WERI-Rb-1 (cell line): ENCODE results near the gene ILK.

ENCODE experiments used
- DNase-seq: peaks from one replicate; pipeline ENCODE4 v3.0.0-alpha.2; 2020
- H3K27ac ChIP-seq: fragments of 250-450 bp; sonication (Bioruptor Pico); 2 replicates; pipeline ENCODE4 v1.5.1; 2020; ENCODE audit warnings: mild to moderate bottlenecking, moderate library complexity
- H3K27me3 ChIP-seq: fragments of 250-450 bp; sonication (Bioruptor Pico); 2 replicates; pipeline ENCODE4 v1.5.1; 2021; ENCODE audit warnings: mild to moderate bottlenecking, low read depth, moderate library complexity; ENCODE audit not compliant: insufficient read depth, severe bottlenecking
- H3K36me3 ChIP-seq: fragments of 250-450 bp; sonication (Bioruptor Pico); 2 replicates; pipeline ENCODE4 v1.5.1; 2020; ENCODE audit warnings: mild to moderate bottlenecking, moderate library complexity
- H3K4me3 ChIP-seq: 2 replicates; pipeline ENCODE4 v1.5.1; 2011; ENCODE audit warnings: low read depth, mild to moderate bottlenecking, control low read depth, low read length
- H3K9me3 ChIP-seq: fragments of 250-450 bp; sonication (Bioruptor Pico); 2 replicates; pipeline ENCODE4 v1.5.1; 2021; ENCODE audit warnings: mild to moderate bottlenecking, moderate library complexity; ENCODE audit not compliant: severe bottlenecking
- TF ChIP-seq, protein P1 (sequence below): IDR thresholded peaks from 2 replicates; pipeline ENCODE4 v1.5.1; 2011; ENCODE audit warnings: low read depth, mild to moderate bottlenecking, control low read depth, inconsistent platforms, low read length

The ILK gene

DNA sequence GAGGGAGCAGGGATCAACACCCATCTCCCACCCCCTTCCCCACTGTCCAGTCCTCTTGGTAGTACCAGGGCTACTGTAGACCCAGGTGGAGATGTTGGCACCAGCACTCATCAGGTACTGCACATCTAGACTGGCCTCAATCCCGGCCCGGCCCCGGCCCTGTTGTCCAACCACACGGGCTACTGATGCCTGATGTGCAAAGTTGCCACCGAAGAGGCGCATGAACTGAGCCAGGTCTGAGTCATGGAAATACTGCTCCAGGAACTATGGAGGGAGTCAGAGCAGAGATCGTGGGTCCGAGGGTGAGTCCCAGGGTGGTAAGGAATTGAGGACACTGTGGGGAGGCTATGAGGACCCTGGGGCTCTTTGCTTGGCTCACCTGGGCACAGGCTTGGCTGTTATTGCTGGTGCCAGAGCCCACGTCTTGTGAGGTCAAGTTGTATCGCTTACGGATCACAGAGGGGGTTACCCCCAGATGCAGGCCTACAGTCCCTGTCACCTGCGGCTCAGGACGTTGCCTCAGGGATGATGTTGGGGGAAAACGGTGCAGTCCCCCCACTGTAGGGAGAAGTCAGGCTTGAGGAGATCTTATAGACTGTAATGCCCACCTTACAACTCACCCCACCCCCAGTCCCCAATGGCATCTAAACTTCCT is 13.1 kb downstream of the ILK start:
- TF ChIP-seq, protein P1, sequence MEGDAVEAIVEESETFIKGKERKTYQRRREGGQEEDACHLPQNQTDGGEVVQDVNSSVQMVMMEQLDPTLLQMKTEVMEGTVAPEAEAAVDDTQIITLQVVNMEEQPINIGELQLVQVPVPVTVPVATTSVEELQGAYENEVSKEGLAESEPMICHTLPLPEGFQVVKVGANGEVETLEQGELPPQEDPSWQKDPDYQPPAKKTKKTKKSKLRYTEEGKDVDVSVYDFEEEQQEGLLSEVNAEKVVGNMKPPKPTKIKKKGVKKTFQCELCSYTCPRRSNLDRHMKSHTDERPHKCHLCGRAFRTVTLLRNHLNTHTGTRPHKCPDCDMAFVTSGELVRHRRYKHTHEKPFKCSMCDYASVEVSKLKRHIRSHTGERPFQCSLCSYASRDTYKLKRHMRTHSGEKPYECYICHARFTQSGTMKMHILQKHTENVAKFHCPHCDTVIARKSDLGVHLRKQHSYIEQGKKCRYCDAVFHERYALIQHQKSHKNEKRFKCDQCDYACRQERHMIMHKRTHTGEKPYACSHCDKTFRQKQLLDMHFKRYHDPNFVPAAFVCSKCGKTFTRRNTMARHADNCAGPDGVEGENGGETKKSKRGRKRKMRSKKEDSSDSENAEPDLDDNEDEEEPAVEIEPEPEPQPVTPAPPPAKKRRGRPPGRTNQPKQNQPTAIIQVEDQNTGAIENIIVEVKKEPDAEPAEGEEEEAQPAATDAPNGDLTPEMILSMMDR, result no peak
- no peak for DNase-seq
- Histone ChIP-seq H3K27me3 (no peaks in the 10 kb centered on the region), H3K36me3 (no peaks in the 10 kb centered on the region), H3K27ac (no peak overlapping the region), H3K9me3 (no peaks in the 10 kb centered on the region), H3K4me3 (no peak overlapping the region)

DNA sequence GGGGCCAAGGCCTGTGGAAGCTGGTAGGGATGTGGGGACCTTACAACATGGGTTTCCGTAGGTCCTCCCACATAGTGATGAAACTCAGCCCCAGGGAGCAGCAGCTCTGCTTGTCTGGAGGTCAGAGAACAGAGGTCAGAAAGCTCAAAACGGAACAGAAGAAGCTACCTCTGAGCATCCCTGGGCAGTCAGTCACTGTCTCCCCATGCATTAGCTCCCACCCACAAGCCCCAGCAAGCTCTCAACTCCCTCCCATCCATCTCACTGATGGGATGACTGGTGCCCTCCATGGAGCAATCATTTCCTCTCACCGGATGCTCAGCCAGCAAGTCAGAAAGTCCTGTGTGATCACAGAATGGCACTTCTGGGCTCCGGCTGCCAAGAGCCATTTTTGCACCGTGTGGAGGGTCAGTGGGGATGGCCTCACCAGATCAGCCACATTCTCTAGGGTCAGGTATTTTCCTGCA is 13.8 kb downstream of the ILK start:
- no peak overlapping the region for H3K27ac ChIP-seq
- H3K27me3 ChIP-seq, result no peaks in the 10 kb centered on the region
- H3K36me3 ChIP-seq, result no peaks in the 10 kb centered on the region
- no peak overlapping the region for H3K4me3 ChIP-seq
- no peak for DNase-seq
- TF ChIP-seq, protein P1, result no peak
- H3K9me3 ChIP-seq, result no peaks in the 10 kb centered on the region

DNA sequence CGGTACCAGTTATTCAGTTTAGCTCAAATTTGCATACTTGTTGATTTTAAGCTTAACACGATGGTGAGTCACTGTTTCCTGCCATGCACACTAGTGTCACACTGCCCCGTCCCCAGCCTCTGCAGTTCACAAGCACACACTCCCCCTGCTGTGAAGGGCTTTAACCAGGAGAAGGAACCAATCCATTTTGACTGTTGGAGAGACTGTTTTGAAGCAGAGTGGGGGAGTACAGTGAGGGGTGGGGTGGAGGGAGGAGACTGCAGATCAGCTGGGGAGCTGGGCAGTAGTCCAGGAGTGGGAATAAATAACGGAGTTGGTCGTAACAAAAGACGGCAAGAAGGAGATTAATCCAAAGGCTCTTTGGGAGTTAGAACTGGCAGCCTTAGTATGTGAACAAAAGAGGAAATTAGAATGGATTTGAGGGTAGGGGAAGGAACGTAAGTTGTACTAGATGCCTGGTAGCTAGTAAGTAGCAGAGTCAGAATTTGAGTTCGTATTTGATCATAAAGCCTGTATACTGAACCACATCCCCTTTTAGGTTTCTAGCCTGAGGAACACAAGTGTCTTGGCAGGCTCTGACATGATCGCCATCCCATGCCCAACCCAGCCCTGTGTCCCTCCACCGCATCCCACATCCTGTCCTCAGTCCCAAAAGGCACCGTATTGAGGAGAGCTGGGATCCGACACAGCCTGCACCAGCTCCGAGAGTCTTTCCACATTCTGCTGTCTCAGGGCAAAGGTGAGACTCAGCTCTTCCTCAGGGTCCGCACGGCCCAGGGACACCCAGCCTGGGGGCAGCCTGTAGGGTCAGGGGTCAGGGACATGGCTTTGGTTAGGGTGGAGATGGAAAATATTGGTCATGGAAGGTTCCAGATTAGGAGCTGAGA is 14.8 kb downstream of the ILK start:
- Histone ChIP-seq H3K36me3 (no peaks in the 10 kb centered on the region; the same call in 1 of the 2 replicates), H3K27me3 (no peaks in the 10 kb centered on the region), H3K9me3 (no peaks in the 10 kb centered on the region), H3K4me3 (peak overlapping the region; percentile 46), H3K27ac (peak overlapping the region; percentile 55)
- no peak for DNase-seq
- TF ChIP-seq, protein P1, result no peak

DNA sequence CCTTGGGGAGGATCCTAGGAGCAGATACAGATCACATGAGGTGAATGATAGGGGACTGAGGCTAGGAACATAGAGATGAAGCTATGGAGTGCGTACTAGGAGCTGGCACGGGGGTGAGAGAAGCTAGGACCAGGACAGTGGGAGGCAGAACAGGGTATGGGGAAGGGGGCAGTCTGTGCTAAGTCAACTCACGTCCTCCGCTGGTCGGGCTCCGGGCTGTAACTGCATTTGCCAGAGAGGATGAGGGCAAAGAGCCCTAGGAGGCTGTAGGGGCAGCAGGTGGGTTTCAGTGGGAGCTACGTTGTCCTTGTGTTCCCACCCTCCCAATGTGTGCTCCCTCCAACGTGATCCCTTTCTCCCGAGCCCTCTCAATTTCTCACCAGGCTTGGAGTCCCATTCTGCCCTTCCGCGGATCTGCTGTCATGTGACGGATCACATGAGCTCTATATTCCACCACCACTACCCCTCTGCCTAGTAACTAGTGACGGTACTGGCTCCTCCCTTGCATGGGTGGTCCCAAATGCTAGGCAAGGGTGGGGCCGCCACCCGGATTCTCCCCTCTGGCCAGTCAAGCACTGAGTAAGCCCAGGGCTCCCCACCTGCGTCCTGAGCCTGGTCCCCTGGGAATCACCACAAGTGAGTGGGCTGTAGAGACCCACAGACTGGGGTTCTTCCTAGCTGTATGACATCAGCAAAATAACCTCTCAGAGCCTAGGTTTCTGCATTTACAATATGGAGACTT is 15.6 kb downstream of the ILK start, which contains the start of gene TPP1:
TSS of gene TPP1 (minus strand) at position 419 of the 742 bp plus-strand sequence. CDS start at position 397, 22 bp downstream.
- H3K36me3 ChIP-seq, result no peaks in the 10 kb centered on the region; the same call in 1 of the 2 replicates
- TF ChIP-seq, protein P1, result no peak
- peak within 1 kb of the TSS; percentile 55 for H3K27ac ChIP-seq
- no peaks in the 10 kb centered on the region for H3K27me3 ChIP-seq
- H3K9me3 ChIP-seq, result no peaks in the 10 kb centered on the region
- H3K4me3 ChIP-seq, result peak within 1 kb of the TSS; percentile 46
- DNase-seq, result peak; percentile 93

DNA sequence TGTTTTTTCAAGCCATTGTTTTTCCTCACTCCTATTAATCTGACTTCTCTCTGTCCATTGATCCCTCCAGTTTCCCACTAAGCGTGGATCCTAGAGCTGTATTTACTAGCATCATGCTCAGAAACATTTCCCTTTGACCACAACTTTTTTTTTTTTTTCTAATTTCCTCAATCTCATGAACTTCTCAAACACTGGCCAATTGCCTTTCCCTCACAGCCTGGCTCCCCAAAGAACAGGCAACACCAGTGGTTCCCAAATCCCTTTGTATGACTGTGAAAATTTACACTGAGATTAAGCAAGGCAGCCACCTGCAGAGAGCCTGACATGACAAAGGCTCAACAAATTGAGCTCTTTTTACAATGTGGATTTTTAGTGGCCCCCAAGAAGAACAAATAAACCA is 17.1 kb downstream of the ILK start:
- no peak overlapping the region for H3K4me3 ChIP-seq
- H3K36me3 ChIP-seq, result peaks cover 9% of the 10 kb centered on the region
- no peaks in the 10 kb centered on the region for H3K9me3 ChIP-seq
- TF ChIP-seq, protein P1, result no peak
- no peak for DNase-seq
- no peaks in the 10 kb centered on the region for H3K27me3 ChIP-seq
- no peak overlapping the region for H3K27ac ChIP-seq
